ENCODE results near the gene BCAR3. TPM values are rescaled to one million over a fixed set of nuclear protein-coding genes. Genes with fewer than 3 reads are reported as not detected.

Gene BCAR3
- total RNA-seq, 1 donor from 2014 or later: 25.2 TPM

- no peak for DNase-seq (ENCODE audit: low read depth in 2 of 2)
Observed at GRCh38 chr1:93577536-93578432, 103.9 kb downstream of the BCAR3 start.

- DNase-seq (ENCODE audit: low read depth in 2 of 2): no peak
Observed at GRCh38 chr1:93576746-93577145, 104.9 kb downstream of the BCAR3 start.

DNA sequence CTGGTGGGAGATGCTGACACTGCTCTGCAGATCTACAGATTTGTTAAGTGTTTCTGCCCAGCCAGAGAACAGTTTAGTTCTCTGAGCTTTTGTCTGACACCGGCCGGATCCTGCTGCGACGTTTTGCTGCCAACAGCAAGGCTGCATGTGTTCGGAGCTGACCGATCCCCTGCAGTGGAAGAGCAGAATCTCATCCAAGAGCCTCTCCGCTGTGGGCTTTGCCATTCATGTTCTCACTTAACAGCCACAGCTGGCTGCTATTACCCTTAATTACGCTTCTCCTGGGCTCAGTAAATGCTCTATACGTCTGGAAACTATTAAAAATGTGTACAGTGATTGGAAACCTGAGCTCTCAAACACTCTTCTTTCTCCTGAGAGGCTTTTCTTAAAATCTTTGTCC lies 105.3 kb downstream of the BCAR3 start:
- DNase-seq (ENCODE audit: low read depth in 2 of 2): no peak

- DNase-seq (ENCODE audit: low read depth in 2 of 2): no peak
Observed at GRCh38 chr1:93575621-93576284, 105.9 kb downstream of the BCAR3 start.

DNA sequence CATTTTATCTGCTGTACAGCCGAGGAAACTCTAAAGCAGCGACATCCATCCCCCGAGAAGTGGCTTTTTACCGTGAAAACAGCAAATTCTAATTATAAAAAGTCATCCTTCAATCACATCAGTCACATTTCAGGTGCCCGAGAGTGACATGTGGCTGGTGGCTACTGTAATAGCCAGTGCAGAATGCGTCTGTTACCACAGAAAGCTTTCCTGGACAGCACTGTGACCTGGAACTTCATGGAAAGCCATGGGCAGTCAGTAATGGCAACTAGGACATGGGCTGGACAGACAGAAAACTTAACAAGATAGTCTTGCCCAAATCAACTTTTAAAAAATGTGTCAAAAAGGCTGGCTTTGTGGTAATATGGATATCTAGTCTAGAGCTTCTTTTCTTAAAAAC lies 106.6 kb downstream of the BCAR3 start:
- DNase-seq (ENCODE audit: low read depth in 2 of 2): no peak

DNA sequence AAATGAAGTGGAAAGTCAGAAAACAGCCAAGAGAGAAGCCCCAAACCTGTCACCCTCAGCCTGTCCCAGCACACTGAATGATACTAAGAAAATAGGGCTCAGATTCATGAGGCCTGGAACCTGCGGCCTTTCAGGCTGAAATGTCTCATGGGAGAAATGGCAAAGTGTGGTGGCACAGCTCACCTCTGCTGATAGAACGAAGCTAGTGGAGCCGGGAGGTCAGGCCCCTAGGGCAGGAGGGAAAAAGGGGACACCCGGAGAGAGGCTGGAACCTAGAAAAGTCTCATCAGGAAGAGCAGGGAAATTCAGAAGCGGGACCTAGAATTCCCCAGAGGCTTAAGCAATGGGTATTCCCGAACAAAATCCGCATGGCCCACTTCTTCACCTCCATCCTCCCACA lies 107.1 kb downstream of the BCAR3 start:
- DNase-seq (ENCODE audit: low read depth in 2 of 2): no peak

DNA sequence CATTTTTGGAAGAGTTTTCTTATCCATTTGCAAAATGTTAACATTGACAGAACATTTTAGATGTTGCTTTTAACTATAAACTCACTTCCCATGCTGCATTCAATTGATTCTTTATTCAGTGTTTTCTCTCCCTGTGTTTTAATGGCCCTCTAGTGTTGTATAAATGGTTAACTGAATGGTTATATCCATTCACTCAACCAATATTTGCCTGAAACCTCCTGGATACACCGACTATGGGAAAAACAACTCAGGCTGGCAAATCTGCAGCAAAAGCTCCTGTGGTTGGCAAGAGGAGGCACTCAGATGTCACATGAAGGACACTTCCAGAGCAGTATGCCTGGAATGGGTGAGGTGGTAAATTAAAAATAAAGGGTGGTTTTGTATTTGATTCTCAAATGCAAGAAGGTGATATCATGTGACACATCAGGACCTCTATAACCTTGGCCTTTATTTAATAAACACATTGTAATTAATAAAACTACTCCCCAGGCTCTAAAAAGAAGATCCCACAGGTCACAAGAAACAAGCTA lies 107.6 kb downstream of the BCAR3 start:
- no peak for DNase-seq (ENCODE audit: low read depth in 2 of 2)

GRCh38 chr1:93571623-93572310 lies 109.9 kb downstream of the BCAR3 start:
- DNase-seq (ENCODE audit: low read depth in 2 of 2): no peak

GRCh38 chr1:93569489-93569888 lies 112.1 kb downstream of the BCAR3 start:
- no peak for DNase-seq (ENCODE audit: low read depth in 2 of 2)

DNA sequence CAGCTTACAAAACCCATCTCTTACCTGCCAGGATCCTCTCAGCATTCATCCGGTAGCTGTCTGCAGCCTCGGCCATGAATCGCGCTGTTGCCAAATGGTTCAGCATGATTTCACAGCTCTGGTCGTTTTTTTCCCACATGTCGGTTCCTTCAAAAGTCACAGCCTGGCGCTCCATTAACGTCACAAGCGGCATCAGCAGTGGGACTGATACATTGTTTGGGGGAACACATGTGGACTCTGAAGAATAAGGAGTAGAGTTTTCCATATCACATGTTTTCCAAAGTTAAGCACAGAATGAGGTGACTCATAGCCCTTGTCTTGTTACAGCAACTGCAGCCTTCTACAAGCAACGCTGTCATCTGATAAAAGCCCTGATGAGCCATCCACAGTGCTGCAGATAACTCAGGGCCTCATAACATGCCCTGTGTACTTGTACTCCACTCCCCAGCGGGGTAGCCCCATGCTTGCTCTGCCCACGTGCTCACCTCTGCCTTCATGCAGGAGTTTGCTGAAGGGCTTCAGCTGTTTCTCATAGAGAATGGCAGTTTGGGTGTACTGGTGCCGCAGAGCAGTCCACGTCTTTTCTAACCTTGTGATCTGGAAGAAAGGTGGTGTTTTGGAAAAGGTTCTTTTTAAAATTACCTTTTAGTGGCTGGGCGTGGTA lies 114.2 kb downstream of the BCAR3 start:
- DNase-seq (ENCODE audit: low read depth in 2 of 2): peak in 1 of 2 donors; percentile 83

DNA sequence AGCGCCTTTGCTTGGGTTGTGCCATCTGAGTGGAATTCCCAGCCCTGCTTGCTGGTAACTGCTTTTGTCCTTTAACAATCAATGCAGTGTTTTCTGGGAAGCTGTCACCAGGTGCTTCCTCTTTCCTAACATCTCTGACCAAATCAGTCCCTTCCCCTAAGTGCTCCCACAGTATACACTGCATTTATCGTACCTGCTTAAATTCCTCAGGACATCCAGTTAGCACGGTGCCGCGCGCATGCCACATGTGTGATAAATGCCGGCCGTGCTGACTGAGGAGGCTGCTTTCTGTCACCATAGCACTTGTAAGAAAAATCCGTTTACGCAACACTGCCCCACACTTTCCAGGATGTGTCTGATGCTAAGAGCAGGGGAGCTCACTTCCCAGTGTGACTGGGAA lies 115.4 kb downstream of the BCAR3 start:
- DNase-seq (ENCODE audit: low read depth in 2 of 2): peak; percentile 61 to 71

DNA sequence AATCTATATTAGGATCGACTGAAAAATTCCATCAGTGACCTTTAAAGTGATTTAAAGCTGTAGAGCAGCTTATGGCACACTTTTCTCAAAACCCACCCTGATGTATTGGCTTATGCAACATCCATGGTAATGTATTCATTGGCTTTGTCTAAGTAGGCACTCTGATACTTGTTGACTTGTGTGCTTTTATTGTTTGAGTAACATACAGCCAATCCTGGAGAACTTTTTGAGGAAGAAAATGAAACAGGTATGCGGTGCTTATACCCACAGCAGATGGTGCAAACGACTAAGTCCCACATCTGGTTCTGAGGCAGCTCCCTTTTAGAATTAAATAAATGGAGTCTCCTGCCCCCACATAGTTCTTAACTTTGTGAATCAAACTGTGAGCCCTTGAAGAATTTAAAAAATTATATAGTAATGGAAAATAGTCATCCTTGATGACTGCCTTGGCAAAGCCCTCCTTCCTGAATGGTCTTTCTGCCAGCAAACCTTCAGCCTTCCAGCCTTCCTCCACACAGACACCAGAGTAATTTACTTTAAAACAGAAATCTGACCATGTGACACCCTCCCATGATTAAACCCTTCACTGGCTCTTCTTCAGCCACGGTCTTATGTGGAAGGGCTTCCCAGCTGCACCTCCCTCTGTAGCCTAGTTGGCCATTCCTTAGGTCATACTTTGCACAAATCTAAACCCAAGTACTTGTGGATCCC lies 116.0 kb downstream of the BCAR3 start:
- no peak for DNase-seq (ENCODE audit: low read depth in 2 of 2)

- DNase-seq (ENCODE audit: low read depth in 2 of 2): no peak
Observed at GRCh38 chr1:93559695-93560094, 121.9 kb downstream of the BCAR3 start.

- DNase-seq (ENCODE audit: low read depth in 2 of 2): no peak
Observed at GRCh38 chr1:93559045-93559444, 122.6 kb downstream of the BCAR3 start.

DNA sequence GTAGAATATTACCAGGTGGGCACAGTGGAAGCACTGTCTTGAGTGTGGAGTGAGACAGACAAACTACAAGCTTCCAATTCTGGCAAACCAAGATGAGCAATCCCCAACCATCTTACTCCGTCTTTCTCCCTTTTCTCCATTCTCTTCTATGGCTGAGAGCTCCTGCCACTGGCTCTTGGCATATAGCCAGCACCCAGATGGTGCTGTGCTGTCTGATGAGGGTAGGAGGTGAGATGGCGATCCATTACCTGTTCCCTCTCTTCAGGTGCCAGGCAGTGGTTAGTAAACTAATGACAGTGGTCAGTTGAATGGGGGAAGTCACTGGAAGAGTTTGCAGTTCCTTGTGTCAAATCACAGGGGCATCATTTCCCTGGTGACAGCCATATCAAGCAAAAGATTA lies 125.3 kb downstream of the BCAR3 start:
- DNase-seq (ENCODE audit: low read depth in 2 of 2): no peak

DNA sequence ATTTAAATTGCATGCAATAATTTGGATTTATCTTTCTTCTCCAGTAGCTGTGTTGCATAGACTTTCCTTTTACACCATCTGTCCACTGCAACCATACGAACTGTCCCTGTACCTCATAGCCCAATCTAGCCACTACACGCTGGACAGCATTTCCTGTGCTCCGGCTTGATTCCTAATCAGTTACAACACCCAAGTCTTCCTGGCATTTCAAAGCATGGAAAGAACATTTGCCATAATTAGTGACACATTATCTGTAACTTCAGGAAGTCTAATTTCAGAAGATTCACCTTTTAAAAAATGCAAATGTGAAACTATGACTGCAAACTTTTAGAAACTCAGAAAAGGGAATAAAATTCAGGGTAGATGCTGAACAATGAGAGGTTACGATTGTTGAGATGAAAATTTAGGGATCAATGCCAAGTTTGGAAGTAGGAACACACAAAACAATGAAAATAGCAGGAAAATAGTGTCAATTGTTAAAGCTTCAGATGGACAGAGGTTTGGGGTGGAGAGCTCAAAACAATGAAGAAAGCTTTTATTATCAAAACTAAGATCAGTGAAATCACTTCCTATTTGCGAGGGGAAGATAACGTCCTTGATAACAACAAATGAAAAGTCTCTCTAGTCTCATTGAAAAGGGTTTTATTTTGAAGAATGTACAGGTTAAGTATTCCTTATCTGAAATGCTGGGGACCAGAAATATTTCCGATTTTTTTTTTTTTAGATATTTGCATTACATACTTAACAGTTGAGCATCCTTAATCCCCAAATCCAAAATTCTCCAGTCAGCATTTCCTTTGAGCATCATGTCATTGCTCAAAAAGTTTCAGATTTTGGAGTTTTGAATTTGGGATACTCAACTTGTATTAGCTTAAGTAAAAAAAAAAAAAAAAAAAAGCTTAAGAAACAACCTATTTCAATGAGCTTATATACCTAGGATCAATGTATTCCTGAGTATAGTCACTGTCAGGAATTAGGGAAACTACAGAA lies 126.5 kb downstream of the BCAR3 start:
- peak; percentile 43 to 79 for DNase-seq (ENCODE audit: low read depth in 2 of 2)

DNA sequence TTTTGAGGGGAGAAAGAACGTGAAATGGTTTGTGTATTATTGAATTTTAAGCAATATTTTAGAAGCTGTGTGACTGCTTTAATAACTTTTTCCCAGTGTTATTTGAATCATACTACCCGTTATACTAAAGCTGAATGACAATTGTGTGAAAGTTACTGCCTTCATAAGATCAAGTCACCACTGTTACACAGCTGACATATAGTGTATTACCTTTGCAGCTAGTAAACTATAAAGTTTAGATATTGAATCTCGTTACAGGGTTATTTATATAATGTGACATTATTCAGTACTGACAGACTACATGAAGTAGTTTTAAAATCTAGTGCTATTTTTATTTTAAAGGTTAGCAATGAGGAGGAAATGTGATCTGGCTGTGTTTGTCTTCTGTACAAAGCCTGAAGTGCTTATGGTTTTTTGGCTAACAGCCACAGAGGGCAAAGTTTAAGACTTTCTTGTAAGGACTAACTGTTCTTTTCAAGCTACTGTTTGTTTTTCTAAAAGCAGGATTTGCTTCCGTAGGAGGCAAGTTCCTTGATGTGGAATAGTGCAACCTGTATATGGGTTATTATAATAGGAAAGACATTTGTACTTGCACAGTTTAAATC lies 127.6 kb downstream of the BCAR3 start:
- peak in 1 of 2 donors; percentile 84 for DNase-seq (ENCODE audit: low read depth in 2 of 2)

DNA sequence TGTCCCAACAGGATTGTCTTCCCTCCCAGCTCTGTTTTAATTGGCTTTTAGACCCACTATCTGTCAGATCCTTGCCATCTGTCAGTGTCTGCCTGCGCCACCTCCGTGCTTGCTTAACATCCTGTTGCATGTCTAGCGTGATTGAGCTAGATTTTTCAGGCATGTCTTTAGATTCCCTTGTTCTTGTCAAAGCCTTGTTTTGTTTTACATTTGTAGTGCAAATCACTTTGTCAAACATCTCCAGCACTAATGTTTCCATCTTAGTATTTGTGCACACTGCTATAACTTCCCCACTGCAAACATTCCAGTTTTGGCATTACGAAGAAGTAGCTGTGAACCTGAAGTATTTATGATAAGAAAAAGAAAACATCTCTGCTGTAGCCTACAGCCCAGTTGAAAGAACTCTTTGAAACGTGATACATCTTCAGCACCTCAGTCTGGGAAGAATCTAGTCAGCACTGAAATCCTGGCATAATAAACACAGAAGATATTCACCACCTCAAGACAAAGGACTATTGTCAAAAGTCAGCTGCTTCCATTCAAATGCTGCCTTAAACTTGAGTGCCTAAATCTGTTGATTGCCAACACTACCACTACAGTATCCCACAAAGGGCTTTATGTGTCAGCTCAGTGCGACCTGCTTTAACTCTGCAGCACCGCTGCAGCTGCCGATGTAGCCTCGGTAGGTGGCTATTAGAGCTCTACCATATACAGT lies 128.7 kb downstream of the BCAR3 start:
- peak in 1 of 2 donors; percentile 72 for DNase-seq (ENCODE audit: low read depth in 2 of 2)

- DNase-seq (ENCODE audit: low read depth in 2 of 2): no peak
Observed at GRCh38 chr1:93549811-93550210, 131.8 kb downstream of the BCAR3 start.
